NCI-H446 (cell line): ENCODE results near the gene GTPBP1.

Source experiments
- DNase-seq, 2 experiments: peaks; one replicate each; lab custom pipeline; 2025; lab: John Stamatoyannopoulos, UW

The GTPBP1 gene

DNA sequence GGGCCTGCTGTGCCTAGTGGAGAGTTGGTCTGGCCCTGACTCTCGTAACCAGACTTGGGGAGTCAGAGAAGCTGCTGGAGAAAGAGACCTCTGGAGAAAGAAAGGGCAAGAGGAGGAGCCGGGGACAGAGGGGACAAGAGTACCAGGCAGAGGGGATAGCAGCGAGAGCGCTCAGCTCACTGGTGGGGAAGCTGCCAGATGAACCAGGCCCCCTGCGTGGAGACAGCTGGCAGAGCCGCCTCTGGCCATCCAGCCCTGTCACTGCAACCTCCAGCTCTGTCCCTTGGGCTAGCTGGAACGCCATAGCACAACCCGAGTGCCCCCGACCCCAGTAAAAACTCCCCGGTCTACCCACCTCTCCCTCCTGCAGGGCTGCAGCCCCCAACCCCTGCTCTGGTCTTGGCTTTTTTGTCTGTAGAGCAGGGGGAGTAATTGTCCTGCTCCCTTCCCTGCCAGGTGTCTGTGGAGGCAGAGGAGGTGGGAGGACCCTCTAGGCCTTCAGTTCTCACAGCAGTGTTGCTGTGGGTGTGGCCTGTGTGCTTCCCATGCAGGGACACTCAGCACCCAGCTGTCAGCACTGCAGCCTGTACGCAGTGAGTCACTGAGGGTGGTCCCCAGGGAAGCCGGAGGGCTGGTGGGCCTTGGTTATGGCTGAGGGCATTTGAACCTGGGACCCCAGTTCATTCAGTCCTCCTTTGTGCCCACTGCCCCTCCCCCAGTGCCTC is 54.9 kb downstream of the GTPBP1 start:
- peak; percentile 31 to 63 for DNase-seq

DNA sequence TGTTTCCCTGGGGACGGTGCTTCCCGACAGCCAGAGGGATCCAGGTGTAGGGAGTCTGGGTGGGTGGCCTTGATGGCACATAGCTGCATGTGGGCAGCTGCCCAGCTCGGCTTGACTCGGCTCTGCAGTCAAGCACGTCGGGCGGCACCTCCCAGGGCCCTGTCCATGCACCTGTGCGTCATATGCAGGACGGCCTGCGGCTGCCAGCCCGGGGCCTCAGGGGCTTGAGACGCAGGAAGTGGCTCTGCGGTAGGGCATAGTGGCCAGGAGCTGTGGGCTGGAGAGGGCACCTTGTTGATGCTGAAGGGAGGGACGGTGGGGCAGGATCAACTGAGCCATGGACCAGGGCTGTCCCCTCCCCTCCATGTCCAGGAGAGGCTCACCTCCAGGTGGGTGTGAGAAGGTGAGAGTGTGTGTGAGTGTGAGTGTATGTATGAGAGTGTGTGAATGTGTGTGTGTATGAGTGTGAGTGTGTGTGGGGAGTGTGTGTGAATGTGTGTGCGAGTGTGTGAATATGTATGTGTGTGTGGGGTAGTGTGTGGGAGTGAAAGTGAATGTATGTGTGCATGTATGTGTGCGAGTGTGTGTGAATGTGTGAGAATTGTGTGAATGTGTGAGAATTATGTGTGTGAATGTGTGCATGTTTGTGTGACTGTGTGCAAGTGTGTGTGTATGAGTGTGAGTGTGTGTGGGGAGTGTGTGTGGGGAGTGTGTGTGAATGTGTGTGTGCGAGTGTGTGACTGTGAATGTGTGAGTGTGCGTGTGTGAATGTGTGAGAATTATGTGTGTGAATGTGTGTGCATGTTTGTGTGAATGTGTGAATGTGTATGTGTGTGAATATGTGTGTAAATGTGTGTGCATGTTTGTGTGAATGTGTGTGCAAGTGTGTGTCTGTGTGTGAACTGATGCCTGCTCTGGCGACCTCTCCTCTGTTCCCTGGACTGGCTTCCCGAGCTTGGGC is 55.7 kb downstream of the GTPBP1 start:
- DNase-seq = no peak

DNA sequence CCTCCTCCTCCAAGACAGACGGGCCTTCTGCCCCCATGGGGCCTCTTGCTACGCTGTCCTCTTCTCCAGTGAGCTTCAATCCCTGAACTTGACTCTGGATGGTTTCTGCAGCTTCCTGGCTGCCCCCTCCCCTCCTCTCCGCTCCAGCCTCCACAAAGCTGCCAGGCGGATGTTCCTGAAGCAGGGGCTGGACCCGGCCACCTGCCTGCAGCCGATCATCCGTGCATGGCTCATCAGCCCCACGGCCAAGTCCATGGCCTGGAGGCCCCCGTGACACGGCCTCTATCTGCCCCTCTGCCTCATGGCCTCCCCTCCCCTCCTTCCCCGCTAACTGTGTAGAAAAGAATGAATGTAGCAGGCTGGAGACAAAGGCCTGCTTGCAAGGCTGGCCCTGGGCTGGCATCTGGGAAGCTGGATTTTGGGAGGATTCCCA is 56.8 kb downstream of the GTPBP1 start:
- DNase-seq = peak in 1 of 2 experiments; percentile 65

DNA sequence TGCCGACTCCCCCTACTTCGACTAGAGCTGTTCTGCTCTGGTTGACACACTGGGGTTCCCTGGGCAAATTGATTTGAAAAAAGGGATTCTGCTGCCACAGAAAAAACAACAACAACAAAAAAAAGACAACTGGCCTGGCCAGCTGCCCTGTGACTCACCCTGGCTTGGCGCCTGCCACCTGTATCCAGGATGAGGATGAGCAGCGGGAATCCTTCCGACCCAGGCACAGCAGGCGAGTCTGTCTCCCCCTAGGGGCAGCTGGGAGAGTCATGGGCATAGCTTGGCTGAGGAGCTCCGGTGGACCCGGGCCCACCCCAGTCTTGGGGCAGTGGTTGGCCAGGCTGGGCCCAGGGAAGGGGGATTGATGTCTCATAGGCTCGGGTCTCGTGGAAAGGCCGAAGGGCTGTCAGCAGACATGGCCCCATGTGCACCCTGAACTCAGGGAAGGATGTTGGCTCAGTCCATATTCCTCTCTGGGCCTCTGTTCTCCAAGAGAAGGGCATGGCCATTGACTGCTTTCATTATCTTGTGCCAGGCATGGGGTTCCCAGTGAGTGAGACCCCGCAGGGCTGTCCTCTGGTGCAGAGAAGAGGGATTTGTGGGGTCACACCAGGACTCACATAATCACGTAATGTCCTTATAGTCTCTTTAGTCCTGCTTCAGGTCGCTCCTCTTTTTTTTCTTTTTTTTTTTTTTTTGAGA is 60.5 kb downstream of the GTPBP1 start:
- DNase-seq = peak; percentile 54 to 90

DNA sequence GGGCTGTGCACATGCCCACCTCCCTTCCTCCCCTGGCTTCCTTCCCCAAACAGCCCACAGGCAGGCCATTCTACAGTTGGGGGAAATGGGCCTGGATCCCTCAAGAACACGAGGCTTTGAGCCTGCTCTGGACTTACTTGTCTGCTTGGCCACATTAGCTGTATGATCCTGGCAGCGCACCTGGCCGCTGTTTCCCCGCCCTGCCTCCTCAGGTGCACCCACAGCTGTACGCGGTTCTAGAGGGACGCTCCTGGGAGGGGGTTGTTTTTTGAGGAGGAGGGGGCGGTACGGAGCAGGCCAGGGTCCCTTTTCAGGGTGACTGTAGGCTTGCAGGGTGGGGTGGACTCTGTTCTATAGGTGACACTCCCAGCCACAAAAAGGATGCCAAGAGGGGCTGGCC is 61.6 kb downstream of the GTPBP1 start:
- DNase-seq = no peak

DNA sequence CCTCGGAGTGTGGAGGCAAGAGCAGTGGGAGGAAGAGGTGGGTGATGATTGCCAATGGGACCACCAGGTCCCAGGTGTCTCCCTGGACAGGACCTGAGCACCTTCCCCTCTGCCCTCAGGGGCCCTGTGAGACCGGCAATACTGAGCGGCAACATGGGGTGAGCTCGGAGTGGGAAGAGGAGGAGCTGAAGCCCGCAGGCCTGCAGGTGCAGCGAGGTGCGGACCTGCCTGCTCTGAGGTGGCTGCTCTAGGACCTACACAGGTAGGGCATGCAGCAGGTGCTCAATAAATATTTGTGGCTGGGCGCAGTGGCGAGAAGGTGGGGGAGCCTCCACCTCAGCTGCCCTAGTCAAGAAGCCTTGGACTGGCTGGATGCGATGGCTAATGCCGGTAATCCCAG is 62.3 kb downstream of the GTPBP1 start:
- no peak for DNase-seq

DNA sequence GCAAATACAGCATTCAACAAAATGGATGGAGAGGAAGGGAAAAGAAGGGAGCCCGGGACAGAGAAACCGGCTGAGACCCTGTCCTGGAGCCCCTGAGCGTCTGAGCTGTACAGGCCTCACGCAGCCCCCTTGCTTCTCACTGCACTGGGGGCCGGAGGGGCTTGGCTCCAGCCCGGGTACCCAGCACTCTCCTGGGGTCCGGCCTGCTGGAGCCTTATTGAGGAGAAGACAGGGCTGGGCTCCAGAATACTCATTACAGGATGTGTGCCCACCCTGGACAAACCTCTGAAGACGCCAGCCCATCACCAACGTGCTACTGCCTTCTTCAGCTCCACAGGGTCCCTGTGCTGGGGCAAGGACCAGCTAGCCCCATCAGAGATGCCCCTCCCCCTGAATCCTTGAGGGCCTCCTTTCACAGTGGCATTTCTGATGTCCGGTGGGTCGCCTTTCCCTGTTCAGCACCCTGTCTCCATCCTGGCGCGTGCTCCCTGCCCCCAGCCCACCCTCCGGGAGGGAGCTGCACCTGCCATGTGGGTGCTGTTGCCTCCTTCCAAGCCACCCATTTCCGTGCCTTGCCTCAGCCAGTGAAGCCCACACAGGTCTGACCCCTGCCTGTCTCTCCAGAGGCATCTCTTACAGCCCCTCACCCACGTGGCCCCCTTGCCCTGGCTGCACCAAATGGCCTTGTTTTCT is 64.7 kb downstream of the GTPBP1 start:
- no peak for DNase-seq

DNA sequence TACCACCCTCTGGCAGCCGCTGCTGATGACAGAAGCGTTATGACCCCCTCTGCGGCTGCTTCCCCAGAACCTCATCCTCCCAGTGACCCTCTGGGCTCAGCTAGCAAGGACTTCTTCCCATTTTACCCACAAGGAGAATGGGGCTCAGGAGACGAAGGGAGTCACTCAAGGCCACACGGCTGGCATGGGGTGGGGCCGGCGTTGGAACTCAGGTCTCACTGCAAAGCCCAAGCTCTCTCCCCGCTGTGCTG is 66.8 kb downstream of the GTPBP1 start:
- no peak for DNase-seq

DNA sequence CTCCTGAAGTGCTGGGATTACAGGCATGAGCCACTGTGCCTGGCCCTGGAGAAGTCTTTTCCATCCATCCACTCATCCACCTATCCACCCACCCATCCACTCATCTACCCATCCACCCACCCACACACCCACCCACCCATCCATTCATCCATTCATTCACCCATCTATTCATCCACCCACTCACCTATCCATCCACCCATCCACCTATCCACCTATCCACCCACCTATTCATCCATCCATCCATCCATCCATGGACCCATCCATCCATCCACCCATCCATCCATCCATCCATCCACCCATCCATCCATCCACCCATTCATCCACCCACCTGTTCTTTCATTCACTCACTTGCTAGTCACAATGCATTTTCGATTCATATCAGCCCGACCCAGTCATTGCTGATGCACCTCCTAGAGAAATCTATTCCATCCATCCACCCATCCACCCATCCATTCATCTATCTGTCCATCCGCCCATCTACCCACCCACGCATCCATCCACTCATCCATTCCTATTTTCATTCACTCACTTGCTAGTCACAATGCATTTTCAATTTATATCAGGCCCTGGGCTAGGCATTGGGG is 67.7 kb downstream of the GTPBP1 start:
- no peak for DNase-seq

DNA sequence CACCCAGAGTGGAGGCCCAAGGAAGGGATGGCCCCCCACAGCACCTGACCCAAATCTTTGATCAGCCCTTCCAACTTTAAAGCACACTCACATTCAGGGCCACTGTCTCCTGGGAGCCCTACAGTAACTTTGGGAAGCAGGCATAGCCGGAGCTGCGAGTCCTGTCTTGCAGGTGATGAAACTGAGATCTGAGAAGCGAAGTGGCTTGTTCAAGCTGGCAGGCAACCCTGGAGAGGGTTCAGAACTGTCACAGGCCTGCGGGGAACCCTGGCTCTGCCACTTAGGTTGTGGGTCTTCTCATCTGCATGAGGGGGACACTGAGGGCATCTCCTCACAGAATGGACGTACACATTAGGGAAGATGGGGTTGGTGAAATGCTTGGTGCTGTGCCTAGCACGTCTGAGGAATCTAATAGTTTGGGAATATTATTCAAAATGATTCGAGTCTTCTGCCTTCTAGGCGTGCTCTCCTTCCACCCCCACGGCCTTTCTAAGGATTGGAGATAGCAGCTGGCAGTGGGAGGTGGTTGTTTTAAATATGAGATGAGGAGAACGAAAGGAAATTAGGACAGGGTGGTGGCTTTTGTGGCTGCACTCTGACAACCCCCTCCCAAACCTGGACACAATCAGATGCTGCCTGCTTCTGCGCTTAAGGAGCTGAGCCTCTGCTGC is 68.9 kb downstream of the GTPBP1 start:
- no peak for DNase-seq

DNA sequence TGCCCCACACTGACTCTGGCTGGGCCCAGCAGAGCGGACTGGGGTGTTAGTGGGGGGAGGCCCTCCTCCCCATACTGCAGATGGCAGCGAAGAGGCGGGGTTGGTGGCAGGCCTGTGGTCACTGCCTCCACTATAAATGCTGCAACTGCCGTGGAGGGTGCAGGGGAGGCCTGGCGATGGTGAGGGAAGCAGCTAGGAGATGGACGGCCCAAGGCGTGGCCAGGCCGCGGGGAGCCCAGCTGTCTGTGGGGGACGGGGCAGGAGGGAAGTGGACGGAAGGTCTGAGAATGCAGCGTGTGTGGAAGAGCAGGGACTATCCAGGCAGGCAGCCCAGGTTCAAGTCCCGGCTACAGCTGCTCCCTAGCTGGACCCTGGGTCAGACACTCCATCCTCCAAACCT is 69.9 kb downstream of the GTPBP1 start:
- DNase-seq = no peak

DNA sequence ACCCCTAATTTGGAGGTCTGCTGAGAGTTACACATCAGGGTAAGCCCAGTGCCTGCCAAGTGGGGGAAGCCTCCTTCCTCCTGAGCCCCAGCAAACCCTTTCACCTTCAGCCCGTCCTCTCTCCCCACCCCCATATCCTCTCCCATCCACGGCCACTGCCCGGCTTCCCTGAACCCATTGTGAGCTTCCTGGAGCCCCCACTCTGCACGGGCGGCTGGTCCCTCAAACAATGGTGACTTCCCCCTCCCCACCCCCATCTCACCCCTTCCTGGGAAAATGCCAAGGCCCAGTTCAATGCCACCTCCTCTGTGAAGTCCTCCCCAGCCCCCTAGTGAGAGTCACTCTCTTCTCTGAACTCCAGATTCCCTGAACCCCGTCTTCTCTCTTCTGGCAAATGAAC is 70.3 kb downstream of the GTPBP1 start:
- no peak for DNase-seq

DNA sequence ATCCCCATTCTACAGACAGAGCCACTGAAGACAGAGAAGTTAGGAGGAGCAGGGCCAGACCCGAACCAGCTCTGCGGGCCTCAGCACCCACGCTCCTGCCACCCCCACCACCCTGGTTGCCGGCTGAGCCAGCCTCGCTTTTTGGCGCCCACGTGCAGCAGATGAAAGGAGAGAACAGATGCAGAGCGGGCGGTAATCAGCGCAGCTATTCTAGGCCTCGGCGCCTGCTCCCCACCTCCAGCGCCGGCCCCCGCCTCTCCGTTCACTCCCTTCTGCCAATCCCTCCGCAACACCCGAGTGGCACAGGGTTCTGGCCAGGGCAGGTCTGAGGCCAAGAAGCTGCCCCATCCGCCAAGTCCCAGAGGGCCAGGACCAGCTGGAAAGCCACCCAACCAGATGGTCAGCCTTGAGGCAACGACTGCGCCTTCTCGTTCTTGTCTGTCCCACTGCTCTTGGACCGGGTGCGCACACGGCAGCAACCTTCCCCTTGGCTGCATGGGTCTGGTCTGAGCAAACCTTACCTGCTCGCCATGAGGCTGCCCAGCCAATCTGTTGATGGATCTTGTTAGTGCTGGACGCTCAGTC is 71.4 kb downstream of the GTPBP1 start:
- DNase-seq = no peak

DNA sequence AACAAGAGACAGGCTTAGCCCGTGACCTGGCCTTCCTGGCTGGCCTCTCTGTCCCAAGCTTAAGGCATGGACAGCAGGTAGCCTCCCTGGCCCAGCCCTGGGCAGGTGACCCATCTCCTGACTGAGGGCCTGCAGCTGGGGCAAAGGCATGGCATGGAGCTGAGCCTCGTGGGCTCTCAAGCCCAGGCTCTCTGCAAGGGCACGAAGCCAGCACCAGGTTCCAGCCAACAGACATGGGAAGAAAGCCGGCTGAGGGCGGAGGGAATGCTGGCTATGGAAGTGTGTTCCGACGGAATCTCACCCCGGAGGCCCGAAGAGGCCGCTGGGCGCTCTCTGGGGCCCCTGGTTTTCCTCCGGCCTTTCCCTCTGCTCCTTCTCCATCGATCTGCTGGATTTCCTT is 75.3 kb downstream of the GTPBP1 start:
- peak; percentile 29 to 60 for DNase-seq

DNA sequence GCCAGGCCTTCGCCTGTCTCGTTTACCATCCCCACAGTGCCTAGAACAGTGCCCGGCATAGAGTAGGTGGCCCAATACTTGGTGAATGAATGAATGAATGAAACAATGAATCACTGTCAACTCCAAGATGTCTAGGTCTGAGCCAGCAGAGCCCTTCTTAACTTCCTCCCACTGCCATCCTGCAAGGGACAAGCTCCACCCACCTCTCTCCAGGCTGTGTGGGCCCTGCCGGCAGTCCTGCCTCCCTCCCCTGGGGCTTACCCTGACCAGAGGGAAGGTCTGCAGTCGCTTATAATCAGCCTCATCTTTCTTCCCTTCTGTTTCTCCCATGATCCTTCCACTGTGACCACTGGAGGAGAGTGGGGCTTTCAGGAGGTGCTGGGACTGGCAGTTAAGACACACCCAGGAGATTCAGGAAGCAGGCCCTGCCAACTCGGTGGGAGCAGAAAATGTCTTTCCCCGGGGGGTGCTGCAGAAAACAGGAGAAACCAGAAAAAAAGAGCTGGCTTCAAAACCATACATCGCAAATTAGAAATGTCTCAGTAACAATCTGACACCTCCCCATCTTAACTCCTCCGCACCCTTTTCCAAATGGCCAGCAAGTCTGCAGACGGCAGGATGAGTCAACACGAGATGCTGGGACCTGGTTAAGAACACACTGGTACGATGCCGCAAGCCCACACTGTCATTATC is 76.8 kb downstream of the GTPBP1 start:
- DNase-seq = peak in 1 of 2 experiments; percentile 29
